ENCODE results near the gene NFATC4. TPM values are rescaled to one million over a fixed set of nuclear protein-coding genes. Genes with fewer than 3 reads are reported as not detected.

Gene NFATC4
- polyA plus RNA-seq, 3 donors, result not detected

DNA sequence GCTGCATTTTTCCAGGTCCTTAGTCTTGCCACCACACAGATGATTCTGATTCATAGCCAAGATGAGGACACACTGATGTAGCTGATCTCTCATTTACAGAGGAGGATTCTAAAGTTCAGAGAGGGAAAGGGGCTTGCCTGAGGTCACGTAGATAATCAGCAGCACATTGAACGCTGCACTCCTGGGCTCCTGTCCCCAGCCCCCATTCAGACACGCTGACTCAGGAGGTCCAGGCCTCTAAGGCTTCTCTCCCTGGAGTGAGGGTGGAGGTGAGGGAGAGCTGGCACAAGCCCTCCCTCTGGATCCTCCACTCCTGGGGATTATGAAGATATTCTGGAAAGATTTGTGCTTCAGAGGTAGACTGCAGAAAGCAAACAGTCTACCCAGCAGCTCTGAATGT lies 10.3 kb downstream of the NFATC4 start:
- H4K20me1 ChIP-seq (ENCODE audit: insufficient read depth, low read length), result no peaks in the 10 kb centered on the region
- Mint-ChIP-seq H3K4me1 (no peaks in the 10 kb centered on the region), H3K36me3 (no peaks in the 10 kb centered on the region), H3K4me3 (no peak overlapping the region), H3K9me3 (peaks cover 0 to 2% (median 0%) of the 10 kb centered on the region in 7 donors), H3K27ac (no peak overlapping the region), H3K27me3 (ENCODE audit: low read depth in 3 of 3) (peaks cover 7 to 18% (median 8%) of the 10 kb centered on the region in 3 donors)
- no peak for DNase-seq
- H3K4me2 ChIP-seq (replicated peaks; ENCODE audit: extremely low read depth, low read length, poor library complexity, severe bottlenecking), result no peak overlapping the region
- no peaks in the 10 kb centered on the region for H3K9me3 ChIP-seq (replicated peaks in 1 of 2; ENCODE audit: control insufficient read depth in 1 of 2, insufficient read depth in 1 of 2, low read length in 2 of 2)
- H3K36me3 ChIP-seq (replicated peaks in 1 of 2; ENCODE audit: control insufficient read depth in 1 of 2, insufficient read depth in 2 of 2, low read length in 2 of 2), result no peaks in the 10 kb centered on the region
- WGBS (ENCODE audit: insufficient coverage), result no CpG with 5 or more reads among the region's 3 CpGs
- intact Hi-C loops (cut with micrococcal nuclease), result no loop called here
- no peak overlapping the region for H3K27ac ChIP-seq (ENCODE audit: low read depth in 1 of 2, low read length in 2 of 2)
- no peaks in the 10 kb centered on the region for H3K79me2 ChIP-seq (ENCODE audit: insufficient read depth, low read length)
- H3K4me1 ChIP-seq (ENCODE audit: control insufficient read depth in 1 of 2, insufficient read depth in 2 of 2, low read length in 2 of 2), result no peaks in the 10 kb centered on the region
- H3K4me3 ChIP-seq (replicated peaks in 1 of 3; ENCODE audit: low read depth in 2 of 3, low read length in 3 of 3), result no peak overlapping the region
- H3K9ac ChIP-seq (ENCODE audit: insufficient read depth, low read length, poor library complexity, severe bottlenecking), result no peak overlapping the region
- H2AFZ ChIP-seq (ENCODE audit: insufficient read depth, low read depth, low read length, poor library complexity, severe bottlenecking), result no peak overlapping the region
- TF ChIP-seq, protein P1, sequence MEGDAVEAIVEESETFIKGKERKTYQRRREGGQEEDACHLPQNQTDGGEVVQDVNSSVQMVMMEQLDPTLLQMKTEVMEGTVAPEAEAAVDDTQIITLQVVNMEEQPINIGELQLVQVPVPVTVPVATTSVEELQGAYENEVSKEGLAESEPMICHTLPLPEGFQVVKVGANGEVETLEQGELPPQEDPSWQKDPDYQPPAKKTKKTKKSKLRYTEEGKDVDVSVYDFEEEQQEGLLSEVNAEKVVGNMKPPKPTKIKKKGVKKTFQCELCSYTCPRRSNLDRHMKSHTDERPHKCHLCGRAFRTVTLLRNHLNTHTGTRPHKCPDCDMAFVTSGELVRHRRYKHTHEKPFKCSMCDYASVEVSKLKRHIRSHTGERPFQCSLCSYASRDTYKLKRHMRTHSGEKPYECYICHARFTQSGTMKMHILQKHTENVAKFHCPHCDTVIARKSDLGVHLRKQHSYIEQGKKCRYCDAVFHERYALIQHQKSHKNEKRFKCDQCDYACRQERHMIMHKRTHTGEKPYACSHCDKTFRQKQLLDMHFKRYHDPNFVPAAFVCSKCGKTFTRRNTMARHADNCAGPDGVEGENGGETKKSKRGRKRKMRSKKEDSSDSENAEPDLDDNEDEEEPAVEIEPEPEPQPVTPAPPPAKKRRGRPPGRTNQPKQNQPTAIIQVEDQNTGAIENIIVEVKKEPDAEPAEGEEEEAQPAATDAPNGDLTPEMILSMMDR (IDR thresholded peaks at IDR 0.05), result no peak
- H3K27me3 ChIP-seq (ENCODE audit: control insufficient read depth in 2 of 2, insufficient read depth in 2 of 2, low read length in 2 of 2), result no peaks in the 10 kb centered on the region

DNA sequence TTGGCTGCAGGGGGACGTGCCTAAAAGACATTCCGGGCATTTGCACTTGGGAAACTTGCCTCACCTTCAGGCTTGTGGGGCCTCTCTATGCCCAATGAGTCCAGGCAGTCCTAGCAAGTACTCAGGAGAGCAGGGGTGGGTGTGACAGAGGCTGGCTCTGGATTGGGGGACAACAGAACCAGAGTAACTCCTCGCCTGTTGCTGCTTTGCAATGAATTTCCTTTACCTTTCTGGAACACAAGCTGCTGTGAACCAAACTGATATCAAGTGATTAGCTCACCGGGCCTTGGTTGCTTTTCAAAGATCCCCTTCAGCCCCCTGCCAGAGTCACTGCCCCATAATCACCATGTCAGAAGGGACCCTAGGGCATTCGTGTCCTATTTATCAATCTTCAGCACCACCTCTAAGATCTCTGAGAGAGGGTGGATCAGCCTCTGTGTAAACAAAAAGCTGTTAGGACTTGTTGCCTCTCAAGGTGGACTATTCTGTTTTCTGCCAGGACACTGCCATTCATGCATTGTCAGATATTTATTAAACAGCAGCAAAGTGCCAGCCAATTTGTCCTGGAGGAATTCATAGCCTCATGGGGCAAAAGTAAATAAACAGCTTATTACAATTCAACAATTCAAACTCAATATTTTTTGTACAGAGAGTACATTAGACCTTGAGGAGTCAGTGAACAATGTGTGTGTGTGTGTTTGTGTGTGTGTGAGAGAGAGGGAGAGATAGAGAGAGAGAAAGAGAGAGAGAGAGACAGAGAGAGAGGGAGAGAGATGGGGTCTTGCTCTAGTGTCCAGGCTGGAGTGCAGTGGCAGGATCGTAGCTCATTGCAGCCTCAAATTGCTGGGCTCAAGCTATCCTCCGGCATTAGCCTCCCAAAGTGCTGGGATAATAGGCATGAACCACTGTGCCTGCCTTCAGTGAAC lies 11.3 kb downstream of the NFATC4 start:
- H3K79me2 ChIP-seq (ENCODE audit: insufficient read depth, low read length), result no peaks in the 10 kb centered on the region
- no peak overlapping the region for H2AFZ ChIP-seq (ENCODE audit: insufficient read depth, low read depth, low read length, poor library complexity, severe bottlenecking)
- Mint-ChIP-seq H3K4me3 (no peak overlapping the region), H3K4me1 (no peaks in the 10 kb centered on the region), H3K9me3 (peaks cover 0 to 2% (median 0%) of the 10 kb centered on the region in 7 donors), H3K36me3 (no peaks in the 10 kb centered on the region), H3K27ac (no peak overlapping the region), H3K27me3 (ENCODE audit: low read depth in 3 of 3) (peaks cover 7 to 18% (median 8%) of the 10 kb centered on the region in 3 donors)
- H3K9me3 ChIP-seq (replicated peaks in 1 of 2; ENCODE audit: control insufficient read depth in 1 of 2, insufficient read depth in 1 of 2, low read length in 2 of 2), result no peaks in the 10 kb centered on the region
- H3K27ac ChIP-seq (ENCODE audit: low read depth in 1 of 2, low read length in 2 of 2), result no peak overlapping the region
- H3K27me3 ChIP-seq (ENCODE audit: control insufficient read depth in 2 of 2, insufficient read depth in 2 of 2, low read length in 2 of 2), result no peaks in the 10 kb centered on the region
- no peak overlapping the region for H3K4me3 ChIP-seq (replicated peaks in 1 of 3; ENCODE audit: low read depth in 2 of 3, low read length in 3 of 3)
- H4K20me1 ChIP-seq (ENCODE audit: insufficient read depth, low read length), result no peaks in the 10 kb centered on the region
- intact Hi-C loops (cut with micrococcal nuclease), result no loop called here
- H3K4me1 ChIP-seq (ENCODE audit: control insufficient read depth in 1 of 2, insufficient read depth in 2 of 2, low read length in 2 of 2), result no peaks in the 10 kb centered on the region
- no peak for DNase-seq
- 92% methylated on average over 6 of the region's 7 CpGs for WGBS (ENCODE audit: insufficient coverage)
- no peaks in the 10 kb centered on the region for H3K36me3 ChIP-seq (replicated peaks in 1 of 2; ENCODE audit: control insufficient read depth in 1 of 2, insufficient read depth in 2 of 2, low read length in 2 of 2)
- H3K9ac ChIP-seq (ENCODE audit: insufficient read depth, low read length, poor library complexity, severe bottlenecking), result no peak overlapping the region
- TF ChIP-seq, protein P1 (IDR thresholded peaks at IDR 0.05), result no peak
- no peak overlapping the region for H3K4me2 ChIP-seq (replicated peaks; ENCODE audit: extremely low read depth, low read length, poor library complexity, severe bottlenecking)

All from CD14-positive monocyte (primary cell).